SU-DHL-6 (cell line): ENCODE measurements around the gene GTF3C6.
"Not testable (repeated sequence)": the region's sequence is repeated elsewhere in the genome, so short reads cannot be mapped to it uniquely, and the experiment has no call there.

Experiments
- H2AFZ ChIP-seq: fragments of 200-600 bp; sonication (generic); 2 replicates; pipeline ENCODE4 v1.6.1; 2014; ENCODE audit warnings: low read depth, mild to moderate bottlenecking, moderate library complexity, mixed read lengths, antibody characterized with exemption, low read length; ENCODE audit not compliant: severe bottlenecking
- H3F3A ChIP-seq: fragments of 200-600 bp; shearing (Covaris generic); 2 replicates; pipeline ENCODE4 v1.6.0; 2016; ENCODE audit warnings: antibody characterized with exemption, mild to moderate bottlenecking; ENCODE audit not compliant: insufficient read depth
- H3K27ac ChIP-seq: fragments of 200-600 bp; sonication (generic); 2 replicates; pipeline ENCODE4 v1.5.1; 2016; ENCODE audit warnings: low read depth, mild to moderate bottlenecking, low read length, moderate library complexity, mixed read lengths
- H3K27me3 ChIP-seq: fragments of 200-600 bp; sonication (generic), shearing (Covaris generic); 2 replicates; pipeline ENCODE4 v1.6.0; 2014; ENCODE audit warnings: mild to moderate bottlenecking, low read length
- H3K36me3 ChIP-seq: fragments of 200-600 bp; sonication (generic); 2 replicates; pipeline ENCODE4 v1.6.1; 2014; ENCODE audit warnings: mild to moderate bottlenecking, low read length, mixed read lengths
- H3K4me2 ChIP-seq: fragments of 300-600, 200-600 bp; shearing (Covaris generic), sonication (generic); 2 replicates; pipeline ENCODE4 v1.6.0; 2014; ENCODE audit warnings: low read length, low read depth, mild to moderate bottlenecking; ENCODE audit not compliant: poor library complexity, severe bottlenecking
- H3K4me3 ChIP-seq: fragments of 200-600 bp; sonication (generic); 2 replicates; pipeline ENCODE4 v1.5.1; 2014; ENCODE audit warnings: antibody characterized with exemption, low read length, mild to moderate bottlenecking, mixed read lengths; ENCODE audit not compliant: insufficient read depth, poor library complexity, severe bottlenecking
- H3K79me2 ChIP-seq: fragments of 200-600 bp; sonication (generic); 2 replicates; pipeline ENCODE4 v1.6.1; 2014; ENCODE audit warnings: mild to moderate bottlenecking, low read length, moderate library complexity; ENCODE audit not compliant: insufficient read depth
- H3K9ac ChIP-seq: fragments of 200-600 bp; sonication (generic); 2 replicates; pipeline ENCODE4 v1.7.0; 2014; ENCODE audit warnings: mild to moderate bottlenecking, low read length
- H3K9me2 ChIP-seq: fragments of 200-600 bp; sonication (generic); replicated peaks from 2 replicates; pipeline ENCODE4 v1.6.1; 2014; ENCODE audit warnings: low read length; ENCODE audit not compliant: insufficient read depth
- H3K9me3 ChIP-seq: fragments of 200-600 bp; sonication (generic); 2 replicates; pipeline ENCODE4 v1.6.1; 2014; ENCODE audit warnings: low read length, mixed read lengths; ENCODE audit not compliant: insufficient read depth
- H4K20me1 ChIP-seq: fragments of 200-600 bp; sonication (generic); 2 replicates; pipeline ENCODE4 v1.6.1; 2014; ENCODE audit warnings: low read depth, mild to moderate bottlenecking, antibody characterized with exemption, low read length, moderate library complexity, mixed read lengths
- CTCF ChIP-seq: fragments of 200-600 bp; sonication (generic); IDR thresholded peaks from one replicate; pipeline ENCODE4 v1.5.1; 2017; ENCODE audit warnings: antibody characterized with exemption, mild to moderate bottlenecking, low read length, moderate library complexity; ENCODE audit not compliant: insufficient read depth, poor library complexity, severe bottlenecking
- EZH2phosphoT487 ChIP-seq: fragments of 200-600 bp; sonication (generic), shearing (Covaris generic); conservative IDR thresholded peaks from 2 replicates; pipeline ENCODE4 v1.6.1; 2018; ENCODE audit warnings: mild to moderate bottlenecking, antibody characterized with exemption, low read length, moderate library complexity, mixed read lengths

The GTF3C6 gene

DNA sequence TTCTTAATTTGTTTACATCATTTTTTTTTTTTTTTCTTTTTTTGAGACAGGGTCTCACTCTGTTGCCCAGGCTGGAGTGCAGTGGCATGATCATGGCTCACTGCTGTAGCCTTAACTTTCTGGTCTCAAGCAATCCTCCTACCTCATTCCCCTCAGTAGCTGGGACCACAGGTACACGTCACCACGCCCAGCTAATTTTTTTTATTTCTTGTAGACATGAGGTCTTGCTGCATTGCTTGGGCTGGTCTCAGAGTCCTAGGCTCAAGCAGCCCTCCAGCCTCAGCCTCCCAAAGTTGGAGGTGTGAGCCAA, 53.6 kb downstream of the GTF3C6 start:
- Histone ChIP-seq H3K9ac (no peak overlapping the region), H3K9me3 (no peaks in the 10 kb centered on the region), H2AFZ (no peak overlapping the region), H3K79me2 (peaks cover 7% of the 10 kb centered on the region), H3K9me2 (no peaks in the 10 kb centered on the region), H3K4me2 (no peak overlapping the region), H3K27ac (no peak overlapping the region), H3K4me3 (no peak overlapping the region), H3K27me3 (no peaks in the 10 kb centered on the region), H4K20me1 (no peaks in the 10 kb centered on the region), H3F3A (peaks cover 14% of the 10 kb centered on the region; the same call in 1 of the 2 replicates), H3K36me3 (peaks cover 52% of the 10 kb centered on the region)
- TF ChIP-seq EZH2phosphoT487 (no peak), CTCF (no peak)

- H3K79me2 ChIP-seq, H2AFZ ChIP-seq, H3K27me3 ChIP-seq, H3K9me2 ChIP-seq, H3K9me3 ChIP-seq, H3K4me2 ChIP-seq, H3K4me3 ChIP-seq, H3K27ac ChIP-seq, H4K20me1 ChIP-seq, H3K9ac ChIP-seq: not testable (repeated sequence)
- H3K36me3 ChIP-seq, result peaks cover 52% of the 10 kb centered on the region
- peaks cover 12% of the 10 kb centered on the region; the same call in 1 of the 2 replicates for H3F3A ChIP-seq
Measured at GRCh38 chr6:111012520-111012919, 54.0 kb downstream of the GTF3C6 start.

GRCh38 chr6:111013144-111013915, 54.8 kb downstream of the GTF3C6 start:
- Histone ChIP-seq H3K9me2 (no peaks in the 10 kb centered on the region), H3K36me3 (peaks cover 50% of the 10 kb centered on the region), H2AFZ (no peak overlapping the region), H3K79me2 (peaks cover 4% of the 10 kb centered on the region), H3K4me2 (no peak overlapping the region), H4K20me1 (no peaks in the 10 kb centered on the region), H3K27me3 (no peaks in the 10 kb centered on the region), H3F3A (peaks cover 12% of the 10 kb centered on the region; the same call in 1 of the 2 replicates), H3K4me3 (no peak overlapping the region), H3K9me3 (no peaks in the 10 kb centered on the region), H3K9ac (no peak overlapping the region), H3K27ac (no peak overlapping the region)
- TF ChIP-seq CTCF, result no peak
- TF ChIP-seq EZH2phosphoT487, result no peak

DNA sequence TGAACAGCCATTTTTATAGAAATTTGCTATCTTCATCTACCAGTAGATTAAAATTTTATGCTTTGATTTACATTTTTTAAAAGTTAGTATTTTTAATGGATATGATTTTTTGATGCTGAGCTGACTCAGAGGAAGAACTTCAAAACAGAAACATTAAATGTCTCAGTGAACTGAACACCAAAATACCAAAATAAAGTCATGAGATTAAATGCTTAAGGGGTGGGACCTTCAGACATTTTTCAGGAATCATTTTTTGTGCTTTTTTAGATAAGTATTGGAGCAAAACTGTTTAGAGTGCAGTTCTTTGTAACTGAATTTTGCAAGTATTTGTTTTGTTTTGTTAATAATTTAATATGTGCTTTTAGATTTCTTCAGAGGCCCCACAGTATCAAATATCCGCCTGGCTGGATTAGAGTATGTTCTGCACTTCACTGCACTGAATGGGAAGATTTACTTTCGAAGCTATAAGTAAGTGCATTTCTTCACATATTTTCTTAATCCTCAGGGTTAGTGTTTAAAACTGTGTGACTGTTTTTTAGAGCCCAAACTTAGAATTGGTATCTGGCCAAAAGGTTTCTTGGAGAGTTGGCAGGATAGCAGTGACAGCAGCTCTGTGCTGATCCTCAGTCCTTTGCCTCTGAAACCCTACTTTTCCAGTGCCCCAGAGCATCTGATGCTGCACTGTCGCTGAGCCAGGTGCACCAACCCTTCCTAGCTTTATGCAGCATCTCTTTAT, 57.1 kb downstream of the GTF3C6 start:
- Histone ChIP-seq H3F3A (peaks cover 7% of the 10 kb centered on the region; the same call in 1 of the 2 replicates), H3K36me3 (peaks cover 44% of the 10 kb centered on the region), H3K9me3 (no peaks in the 10 kb centered on the region), H4K20me1 (no peaks in the 10 kb centered on the region), H3K9me2 (no peaks in the 10 kb centered on the region), H3K4me3 (no peak overlapping the region), H3K27ac (no peak overlapping the region), H3K79me2 (peaks cover 4% of the 10 kb centered on the region), H3K4me2 (no peak overlapping the region), H3K9ac (no peak overlapping the region), H2AFZ (no peak overlapping the region), H3K27me3 (no peaks in the 10 kb centered on the region)
- TF ChIP-seq CTCF, result no peak
- no peak for TF ChIP-seq EZH2phosphoT487

DNA sequence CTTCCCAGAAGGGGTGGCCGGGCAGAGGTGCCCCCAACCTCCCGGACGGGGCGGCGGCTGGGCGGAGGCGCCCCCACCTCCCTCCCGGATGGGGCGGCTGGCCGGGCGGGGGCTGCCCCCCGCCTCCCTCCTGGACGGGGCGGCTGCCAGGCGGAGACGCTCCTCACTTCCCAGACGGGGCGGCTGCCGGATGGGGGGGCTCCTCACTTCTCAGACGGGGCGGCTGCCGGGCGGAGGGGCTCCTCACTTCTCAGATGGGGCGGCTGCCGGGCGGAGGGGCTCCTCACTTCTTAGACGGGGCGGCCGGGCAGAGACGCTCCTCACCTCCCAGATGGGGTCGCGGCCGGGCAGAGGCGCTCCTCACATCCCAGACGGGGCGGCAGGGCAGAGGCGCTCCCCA, 58.7 kb downstream of the GTF3C6 start:
- H3K27ac ChIP-seq, H3K9me3 ChIP-seq, H2AFZ ChIP-seq, H3K4me3 ChIP-seq, H3K9me2 ChIP-seq, H3K79me2 ChIP-seq, H3K27me3 ChIP-seq, H3F3A ChIP-seq, H3K9ac ChIP-seq, H4K20me1 ChIP-seq, H3K4me2 ChIP-seq: not testable (repeated sequence)
- H3K36me3 ChIP-seq, result peaks cover 39% of the 10 kb centered on the region
